CD14-positive monocyte (primary cell): ENCODE results near the gene VTI1A. TPM values are rescaled to one million over a fixed set of nuclear protein-coding genes. Genes with fewer than 3 reads are reported as not detected.

Experiments used
- DNase-seq, 3 donors: peaks; one replicate each; pipeline ENCODE4 v3.0.0-alpha.2; 2011 to 2022
- H2AFZ ChIP-seq: 2 replicates; pipeline ENCODE4 v1.6.0; 2012; ENCODE audit warnings: mild to moderate bottlenecking, low read depth, low read length, inconsistent platforms; ENCODE audit not compliant: insufficient read depth, poor library complexity, severe bottlenecking
- H3K27ac ChIP-seq, 2 donors: 1 replicate in 1 of 2; 2 replicates in 1 of 2; pipeline ENCODE4 v1.5.1; 2012 to 2013; ENCODE audit warnings: low read length in 2 of 2, control low read depth in 1 of 2, inconsistent platforms in 1 of 2, low read depth in 1 of 2, mild to moderate bottlenecking in 1 of 2
- H3K27me3 ChIP-seq, 2 donors: one replicate each; pipeline versions ENCODE4 v1.6.0 to v1.6.1; 2011 to 2013; ENCODE audit warnings: low read length in 2 of 2; ENCODE audit not compliant: control insufficient read depth in 2 of 2, insufficient read depth in 2 of 2
- H3K36me3 ChIP-seq, 2 donors: replicated peaks in 1 of 2; 1 replicate in 1 of 2; 2 replicates in 1 of 2; pipeline versions ENCODE4 v1.5.1 to v1.6.1; 2012 to 2013; ENCODE audit warnings: low read length in 2 of 2, control low read depth in 1 of 2, inconsistent platforms in 1 of 2, mild to moderate bottlenecking in 1 of 2; ENCODE audit not compliant: insufficient read depth in 2 of 2, control insufficient read depth in 1 of 2
- H3K4me1 ChIP-seq, 2 donors: 1 replicate in 1 of 2; 2 replicates in 1 of 2; pipeline versions ENCODE4 v1.5.1 to v1.6.1; 2012 to 2013; ENCODE audit warnings: low read length in 2 of 2, control low read depth in 1 of 2, inconsistent platforms in 1 of 2, mild to moderate bottlenecking in 1 of 2, moderate library complexity in 1 of 2; ENCODE audit not compliant: insufficient read depth in 2 of 2, control insufficient read depth in 1 of 2
- H3K4me2 ChIP-seq: replicated peaks from 2 replicates; pipeline ENCODE3; 2012; ENCODE audit warnings: low read length, moderate library complexity, mild to moderate bottlenecking; ENCODE audit not compliant: poor library complexity, severe bottlenecking; ENCODE audit errors: extremely low read depth
- H3K4me3 ChIP-seq, 3 experiments: fragments of 200-600 bp in 1 of 3; sonication (generic) in 1 of 3; replicated peaks in 1 of 3; 1 replicate in 2 of 3; 2 replicates in 1 of 3; pipeline ENCODE4 v1.5.1; 2011 to 2013; ENCODE audit warnings: low read length in 3 of 3, mild to moderate bottlenecking in 3 of 3, control low read depth in 2 of 3, low read depth in 2 of 3, inconsistent platforms in 1 of 3, moderate library complexity in 1 of 3
- H3K79me2 ChIP-seq: 2 replicates; pipeline ENCODE4 v1.6.0; 2012; ENCODE audit warnings: mild to moderate bottlenecking, control low read depth, inconsistent platforms, low read length, moderate library complexity; ENCODE audit not compliant: insufficient read depth
- H3K9ac ChIP-seq: 2 replicates; pipeline ENCODE4 v1.6.0; 2017; ENCODE audit warnings: low read length, mild to moderate bottlenecking; ENCODE audit not compliant: insufficient read depth, poor library complexity, severe bottlenecking
- H3K9me3 ChIP-seq, 2 donors: replicated peaks in 1 of 2; 1 replicate in 1 of 2; 2 replicates in 1 of 2; pipeline versions ENCODE4 v1.5.1 to v1.6.1; 2012 to 2013; ENCODE audit warnings: low read length in 2 of 2, control low read depth in 1 of 2; ENCODE audit not compliant: control insufficient read depth in 1 of 2, insufficient read depth in 1 of 2
- H4K20me1 ChIP-seq: 2 replicates; pipeline ENCODE4 v1.6.0; 2012; ENCODE audit warnings: mild to moderate bottlenecking, low read length, control low read depth, moderate library complexity; ENCODE audit not compliant: insufficient read depth
- H3K27ac Mint-ChIP-seq, 7 donors: one replicate each; pipeline ENCODE4 v1.8.0; 2020; ENCODE audit warnings: mild to moderate bottlenecking in 7 of 7, mixed read lengths in 7 of 7, moderate library complexity in 6 of 7, inconsistent platforms in 2 of 7
- H3K27me3 Mint-ChIP-seq, 3 donors: one replicate each; pipeline ENCODE4 v1.8.0; 2021 to 2022; ENCODE audit warnings: low read depth in 3 of 3, mild to moderate bottlenecking in 3 of 3, mixed read lengths in 3 of 3, moderate library complexity in 3 of 3, inconsistent platforms in 1 of 3
- H3K36me3 Mint-ChIP-seq, 2 donors: one replicate each; pipeline ENCODE4 v1.8.0; 2020; ENCODE audit warnings: mixed read lengths in 2 of 2, inconsistent platforms in 1 of 2, mild to moderate bottlenecking in 1 of 2
- H3K4me1 Mint-ChIP-seq: one replicate; pipeline ENCODE4 v1.8.0; 2020; ENCODE audit warnings: mild to moderate bottlenecking, mixed read lengths
- H3K4me3 Mint-ChIP-seq, 2 donors: one replicate each; pipeline ENCODE4 v1.8.0; 2020; ENCODE audit warnings: mild to moderate bottlenecking in 2 of 2, mixed read lengths in 2 of 2, moderate library complexity in 1 of 2
- H3K9me3 Mint-ChIP-seq, 7 donors: one replicate each; pipeline ENCODE4 v1.8.0; 2020 to 2022; ENCODE audit warnings: mixed read lengths in 7 of 7, mild to moderate bottlenecking in 6 of 7, moderate library complexity in 6 of 7, inconsistent platforms in 2 of 7
- WGBS: methylation state at CpG from one replicate; pipeline ENCODE4 v1.1.5; 2013; ENCODE audit warnings: missing lambda C conversion rate; ENCODE audit not compliant: insufficient coverage; 5-methylcytosine and 5-hydroxymethylcytosine counted together
- intact Hi-C, 2 donors: fragments of 100-400 bp; cut with micrococcal nuclease; formaldehyde crosslinking; loops; one replicate each; pipeline versions ENCODE4 v1.15.0 to v1.15.1; 2023
- polyA plus RNA-seq, 3 donors: library from polyadenylated mRNA; depleted of rRNA in 1 of 3; unstranded in 2 of 3; stranded (reverse) in 1 of 3; fragments of 300-500 nt in 2 of 3; fragments of >200 nt in 1 of 3; fragmentation: Illumina TruSeq in 2 of 3; gene quantifications; 1 replicate in 2 of 3; 2 replicates in 1 of 3; pipeline ENCODE4 v1.2.3, GENCODE V29; 2012 to 2021
- TF ChIP-seq, protein P1 (sequence below): fragments of 200-600 bp; IDR thresholded peaks from one replicate; pipeline ENCODE4 v1.8.0; 2022; ENCODE audit warnings: antibody characterized with exemption, mild to moderate bottlenecking

Gene VTI1A
- polyA plus RNA-seq, 3 donors = 23.6 to 25.4 (median 24.1) TPM

DNA sequence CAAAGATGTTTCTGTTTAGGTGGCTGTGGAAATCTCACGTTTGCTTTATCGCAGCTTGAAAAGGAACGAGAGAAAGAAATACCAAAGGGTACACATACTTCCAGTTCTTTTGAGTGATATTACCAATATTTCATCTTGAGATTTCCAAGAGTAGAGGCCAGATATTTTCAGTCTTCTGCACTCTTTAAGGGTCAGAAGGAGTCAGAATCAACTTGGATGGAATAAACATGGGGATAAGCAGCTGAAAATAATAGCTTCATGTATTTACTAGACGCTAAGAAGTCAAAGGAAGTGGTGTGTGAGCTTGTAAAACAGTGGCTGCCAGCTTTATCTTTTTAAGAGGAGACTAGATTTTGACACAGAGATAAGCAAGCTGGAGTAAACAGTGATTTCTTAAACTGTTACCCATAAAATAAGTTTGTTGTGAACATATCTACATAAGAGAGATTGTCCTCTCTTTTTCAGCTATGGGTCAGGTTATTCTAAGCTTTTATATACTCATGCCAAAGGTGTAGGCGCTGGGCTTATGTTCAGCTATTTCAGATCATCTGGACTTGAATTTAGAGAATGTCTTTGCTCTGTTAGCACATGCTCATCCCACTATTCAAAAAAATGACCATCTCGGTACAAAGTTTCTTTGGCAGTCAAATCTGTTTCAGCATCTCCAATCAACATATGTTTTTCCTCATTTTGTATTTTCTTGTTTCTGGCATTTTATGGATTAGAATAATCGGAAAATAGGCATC lies 332.2 kb downstream of the VTI1A start:
- intact Hi-C loops = no loop called here
- Histone ChIP-seq H3K36me3 (no peaks in the 10 kb centered on the region), H3K9ac (no peak overlapping the region), H3K27me3 (no peaks in the 10 kb centered on the region), H3K4me3 (no peak overlapping the region), H3K4me1 (no peaks in the 10 kb centered on the region), H2AFZ (no peak overlapping the region), H3K4me2 (no peak overlapping the region), H3K79me2 (no peaks in the 10 kb centered on the region), H3K9me3 (no peaks in the 10 kb centered on the region), H4K20me1 (no peaks in the 10 kb centered on the region), H3K27ac (no peak overlapping the region)
- Mint-ChIP-seq H3K36me3 (peaks cover 15 to 28% of the 10 kb centered on the region in 2 donors), H3K4me3 (no peak overlapping the region), H3K27ac (no peak overlapping the region), H3K27me3 (no peaks in the 10 kb centered on the region), H3K9me3 (no peaks in the 10 kb centered on the region), H3K4me1 (no peaks in the 10 kb centered on the region)
- no peak for DNase-seq
- WGBS = 33% methylated on average over 1 of the region's 7 CpGs
- TF ChIP-seq, protein P1, sequence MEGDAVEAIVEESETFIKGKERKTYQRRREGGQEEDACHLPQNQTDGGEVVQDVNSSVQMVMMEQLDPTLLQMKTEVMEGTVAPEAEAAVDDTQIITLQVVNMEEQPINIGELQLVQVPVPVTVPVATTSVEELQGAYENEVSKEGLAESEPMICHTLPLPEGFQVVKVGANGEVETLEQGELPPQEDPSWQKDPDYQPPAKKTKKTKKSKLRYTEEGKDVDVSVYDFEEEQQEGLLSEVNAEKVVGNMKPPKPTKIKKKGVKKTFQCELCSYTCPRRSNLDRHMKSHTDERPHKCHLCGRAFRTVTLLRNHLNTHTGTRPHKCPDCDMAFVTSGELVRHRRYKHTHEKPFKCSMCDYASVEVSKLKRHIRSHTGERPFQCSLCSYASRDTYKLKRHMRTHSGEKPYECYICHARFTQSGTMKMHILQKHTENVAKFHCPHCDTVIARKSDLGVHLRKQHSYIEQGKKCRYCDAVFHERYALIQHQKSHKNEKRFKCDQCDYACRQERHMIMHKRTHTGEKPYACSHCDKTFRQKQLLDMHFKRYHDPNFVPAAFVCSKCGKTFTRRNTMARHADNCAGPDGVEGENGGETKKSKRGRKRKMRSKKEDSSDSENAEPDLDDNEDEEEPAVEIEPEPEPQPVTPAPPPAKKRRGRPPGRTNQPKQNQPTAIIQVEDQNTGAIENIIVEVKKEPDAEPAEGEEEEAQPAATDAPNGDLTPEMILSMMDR = no peak

DNA sequence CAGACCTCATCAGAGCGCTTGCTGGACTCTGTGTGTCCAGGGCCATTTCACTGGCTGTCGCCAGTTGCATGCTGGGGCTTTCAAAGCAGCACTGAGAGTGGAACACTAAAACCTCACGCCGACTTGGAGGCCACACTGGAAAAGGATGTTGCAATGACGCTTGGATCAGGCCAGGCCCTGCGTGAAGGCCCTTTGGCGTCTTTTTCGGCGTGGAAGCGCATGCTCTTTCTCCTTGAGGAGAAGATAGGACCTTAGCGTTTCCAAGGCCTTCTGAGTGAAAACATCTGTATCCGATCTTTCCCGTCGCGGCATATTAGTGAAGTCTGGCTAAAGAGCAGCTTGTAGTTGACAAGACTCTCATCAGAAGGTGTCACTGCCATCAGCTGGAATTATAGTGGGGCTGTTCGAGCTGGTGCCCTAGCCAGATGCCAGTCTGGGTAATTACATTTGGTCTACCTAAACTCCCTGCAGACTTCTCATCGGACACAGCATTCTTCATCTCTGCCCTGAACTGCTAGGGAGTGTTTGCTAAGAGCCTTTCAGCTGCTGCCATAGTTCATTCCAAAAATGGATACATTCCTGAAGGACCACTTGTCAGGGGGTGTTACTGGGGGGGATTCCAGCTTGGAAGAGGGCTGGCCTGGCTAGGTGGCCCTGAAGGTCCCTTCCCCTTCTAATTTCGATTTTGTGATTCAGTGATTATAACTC lies 335.3 kb downstream of the VTI1A start:
- Mint-ChIP-seq H3K27me3 (no peaks in the 10 kb centered on the region), H3K4me1 (peaks cover 2% of the 10 kb centered on the region), H3K27ac (peak overlapping the region in 1 of 7 donors; percentile 44), H3K4me3 (no peak overlapping the region), H3K9me3 (no peaks in the 10 kb centered on the region), H3K36me3 (peaks cover 18 to 19% of the 10 kb centered on the region in 2 donors)
- H2AFZ ChIP-seq = no peak overlapping the region
- intact Hi-C loops = no loop called here
- no peak for DNase-seq
- H3K79me2 ChIP-seq = no peaks in the 10 kb centered on the region
- no peak overlapping the region for H3K4me3 ChIP-seq
- no peaks in the 10 kb centered on the region for H3K27me3 ChIP-seq
- H3K9ac ChIP-seq = no peak overlapping the region
- H3K9me3 ChIP-seq = no peaks in the 10 kb centered on the region
- no peaks in the 10 kb centered on the region for H3K36me3 ChIP-seq
- H4K20me1 ChIP-seq = no peaks in the 10 kb centered on the region
- TF ChIP-seq, protein P1 = no peak
- H3K4me1 ChIP-seq = no peaks in the 10 kb centered on the region
- H3K4me2 ChIP-seq = no peak overlapping the region
- 96% methylated on average over 16 of the region's 18 CpGs for WGBS
- no peak overlapping the region for H3K27ac ChIP-seq
